Stimulated activated naive CD4-positive, alpha-beta T cell (primary cell): Measurements from ENCODE around the gene C19orf18.

Experiments used
- DNase-seq, 6 experiments: peaks; one replicate each; lab custom pipeline; 2025; lab: John Stamatoyannopoulos, UW

The C19orf18 gene

GRCh38 chr19:57947419-57948134 is 26.8 kb downstream of the C19orf18 start, which contains the start of gene ZNF256:
ZNF256 (minus strand) TSS chr19:57947706; CDS start chr19:57947474, 232 bp downstream.
- DNase-seq, result peak; percentile 62 to 86 (median 81)

- DNase-seq, result peak in 1 of 6 experiments; percentile 28
These were observed 27.3 kb downstream of the C19orf18 start for GRCh38 chr19:57947088-57947418.

DNA sequence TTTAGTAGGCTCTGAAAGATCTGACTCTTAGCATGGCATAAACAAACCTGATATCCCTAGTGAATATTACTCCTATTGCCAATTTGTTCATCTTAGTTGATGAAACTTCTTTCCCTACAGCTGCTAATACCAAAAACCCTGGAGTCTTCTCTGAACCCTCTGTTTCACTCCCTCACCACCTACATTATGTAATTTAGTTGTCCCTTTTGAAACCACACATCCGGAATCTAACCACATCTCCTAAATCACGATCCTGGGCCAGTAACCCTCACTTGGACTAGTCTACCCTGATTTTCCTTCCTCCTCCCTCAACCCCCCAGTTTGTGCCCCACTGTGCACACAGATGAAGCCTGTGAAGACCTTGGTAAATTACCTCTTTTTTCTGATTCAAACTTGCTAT is 28.0 kb downstream of the C19orf18 start:
- no peak for DNase-seq

DNA sequence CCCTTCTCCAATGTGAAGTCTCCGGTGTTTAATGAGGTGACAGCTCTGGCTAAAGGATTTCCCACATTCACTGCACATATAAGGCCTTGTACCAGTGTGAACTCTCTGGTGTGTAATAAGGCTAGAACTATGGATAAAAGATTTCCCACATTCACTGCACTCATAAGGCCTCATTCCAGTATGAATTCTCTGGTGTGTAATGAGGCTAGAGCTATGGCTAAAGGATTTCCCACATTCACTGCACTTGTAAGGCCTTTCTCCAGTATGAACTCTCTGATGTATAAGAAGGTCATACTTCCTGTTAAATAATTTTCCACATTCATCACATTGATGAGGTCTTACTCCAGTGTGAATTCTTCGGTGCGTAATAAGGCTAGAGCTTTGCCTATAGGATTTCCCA is 32.7 kb downstream of the C19orf18 start:
- DNase-seq, result no peak

DNA sequence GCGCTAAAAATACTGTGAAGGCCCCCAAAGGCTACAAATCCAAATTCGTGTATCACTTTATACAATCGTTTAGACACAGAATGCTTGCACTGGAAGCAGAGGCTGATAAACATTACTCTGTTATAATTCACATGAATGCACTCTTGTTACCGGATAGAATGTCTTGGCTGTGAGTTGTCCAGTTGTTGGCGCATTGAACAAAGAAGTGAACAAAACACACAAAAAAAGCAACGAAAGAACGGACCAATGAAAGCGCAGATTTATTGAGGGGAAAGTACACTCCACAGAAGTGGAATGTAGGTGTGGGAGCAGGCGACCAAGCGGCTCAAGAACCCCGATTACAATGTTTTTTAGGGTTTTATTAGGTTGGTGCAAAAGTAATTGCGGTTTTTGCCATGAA is 38.6 kb downstream of the C19orf18 start:
- no peak for DNase-seq

GRCh38 chr19:57934820-57935665 is 39.3 kb downstream of the C19orf18 start, which contains the start of gene ZNF418:
ZNF418 (minus strand) TSS chr19:57935402; CDS start chr19:57933822, 1,580 bp downstream.
- DNase-seq, result peak in 4 of 6 experiments; percentile 2 to 30 (median 21)

DNA sequence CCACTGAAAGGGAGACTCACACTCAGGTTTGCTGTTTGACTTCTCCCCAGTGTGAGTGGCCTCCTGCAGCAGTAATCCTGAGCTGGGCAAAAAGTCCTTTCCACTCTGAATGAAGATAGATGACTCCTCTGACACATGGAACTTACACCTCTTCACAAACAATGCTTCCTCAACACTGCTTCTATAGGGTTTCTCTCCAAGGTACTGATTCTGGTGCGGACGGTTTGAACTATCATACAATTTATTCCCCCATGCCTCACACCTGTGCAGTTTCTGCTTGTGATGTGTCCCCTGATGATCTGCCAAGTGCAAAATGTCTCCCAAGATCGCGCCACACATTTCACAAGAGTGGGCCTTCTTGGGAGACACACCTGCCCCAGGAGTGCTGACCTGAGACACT is 46.7 kb downstream of the C19orf18 start:
- DNase-seq, result no peak

GRCh38 chr19:57916168-57916995 is 58.0 kb downstream of the C19orf18 start, which contains the start of gene ZNF417:
ZNF417 (minus strand) TSS chr19:57916592; CDS start chr19:57916411, 181 bp downstream.
- peak; percentile 79 to 91 (median 86) for DNase-seq

DNA sequence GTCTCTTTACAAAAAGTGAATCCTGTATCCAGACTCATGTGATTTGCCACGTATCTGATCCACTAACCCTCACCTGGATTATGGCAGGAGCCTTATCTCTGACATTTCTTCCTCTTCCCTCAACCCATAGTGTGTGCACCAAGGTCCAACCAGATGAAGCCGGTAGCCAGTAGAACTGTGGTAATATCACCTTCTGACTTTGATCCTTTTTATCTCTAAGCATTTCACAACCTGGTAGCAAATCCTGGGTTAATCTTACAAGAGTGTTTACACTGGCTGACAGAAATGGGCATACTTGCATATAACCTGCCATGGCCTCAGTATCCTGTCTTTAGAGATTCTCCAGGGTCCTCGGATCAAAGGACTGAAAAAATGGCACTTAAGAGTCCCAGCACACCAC is 59.8 kb downstream of the C19orf18 start:
- DNase-seq, result no peak
